PC-3 (cell line): ENCODE measurements around the gene MACROH2A1. TPM values are rescaled to one million over a fixed set of nuclear protein-coding genes. Genes with fewer than 3 reads are reported as not detected.

Source experiments
- ATAC-seq: fragments of 200-7000 bp; cut with Tn5 transposase; 2 replicates; pipeline ENCODE4 v1.9.1; 2020; ENCODE audit warnings: mild to moderate bottlenecking, moderate library complexity
- BruUV-seq: library from RNA; stranded (reverse); fragments of 400-500 nt; replicated peaks from 2 replicates; lab custom pipeline; 2021; lab: Mats Ljungman, UMichigan
- CTCF ChIA-PET: fragments of 300-600 bp; sonication (Branson Sonifier 250); formaldehyde crosslinking; loops from one replicate; lab custom pipeline; 2022; ENCODE audit warnings: antibody characterized with exemption; lab: Charles Lee
- POLR2A ChIA-PET: fragments of 300-600 bp; sonication (Branson Sonifier 250); formaldehyde crosslinking; loops from one replicate; lab custom pipeline; 2022; ENCODE audit warnings: antibody characterized with exemption; ENCODE audit not compliant: unreplicated experiment; lab: Charles Lee
- DNase-seq: peaks from one replicate; pipeline ENCODE4 v3.0.0-alpha.2; 2015
- H2AFZ ChIP-seq: fragments of 300-600 bp; sonication (generic); 2 replicates; pipeline ENCODE4 v1.6.0; 2016; ENCODE audit warnings: antibody characterized with exemption, low read length
- H3F3A ChIP-seq: fragments of 300-600 bp; sonication (generic); one replicate; pipeline ENCODE4 v1.6.0; 2017; ENCODE audit warnings: antibody characterized with exemption, low read length, control low read depth, mild to moderate bottlenecking; ENCODE audit not compliant: unreplicated experiment
- H3K27ac ChIP-seq: fragments of 300-600 bp; sonication (generic); 2 replicates; pipeline ENCODE4 v1.5.1; 2016; ENCODE audit warnings: mild to moderate bottlenecking, low read length
- H3K27me3 ChIP-seq: fragments of 300-600 bp; sonication (generic); 2 replicates; pipeline ENCODE4 v1.6.1; 2016; ENCODE audit warnings: low read length, mixed read lengths
- H3K36me3 ChIP-seq: fragments of 300-600 bp; sonication (generic); 2 replicates; pipeline ENCODE4 v1.6.1; 2016; ENCODE audit warnings: low read depth, mixed run types, low read length, mixed read lengths
- H3K4me1 ChIP-seq: fragments of 300-600 bp; sonication (generic); 2 replicates; pipeline ENCODE4 v1.5.1; 2016; ENCODE audit warnings: low read length; ENCODE audit not compliant: insufficient read depth
- H3K4me2 ChIP-seq: fragments of 300-600 bp; sonication (generic); 2 replicates; pipeline ENCODE4 v1.6.0; 2016; ENCODE audit warnings: low read length
- H3K4me3 ChIP-seq: fragments of 300-600 bp; sonication (generic); 2 replicates; pipeline ENCODE4 v1.5.1; 2016; ENCODE audit warnings: mild to moderate bottlenecking, low read length, mixed read lengths
- H3K79me2 ChIP-seq: fragments of 300-600 bp; sonication (generic); 2 replicates; pipeline ENCODE4 v1.6.1; 2017; ENCODE audit warnings: low read length, mixed read lengths
- H3K9ac ChIP-seq: fragments of 300-600 bp; sonication (generic); 2 replicates; pipeline ENCODE4 v1.6.0; 2016; ENCODE audit warnings: mild to moderate bottlenecking, low read length
- H3K9me2 ChIP-seq: fragments of 300-600 bp; sonication (generic); replicated peaks from 2 replicates; pipeline ENCODE4 v1.6.1; 2016; ENCODE audit warnings: mixed run types, low read length, mixed read lengths
- H3K9me3 ChIP-seq: fragments of 300-600 bp; sonication (generic); 2 replicates; pipeline ENCODE4 v1.6.1; 2016; ENCODE audit warnings: low read length, mixed read lengths
- H4K20me1 ChIP-seq: fragments of 300-600 bp; sonication (generic); 2 replicates; pipeline ENCODE4 v1.6.1; 2016; ENCODE audit warnings: low read length, mixed read lengths
- EZH2 ChIP-seq: fragments of 300-600 bp; sonication (generic); IDR thresholded peaks from one replicate; pipeline ENCODE4 v1.6.1; 2017; ENCODE audit warnings: antibody characterized with exemption, mild to moderate bottlenecking, low read length; ENCODE audit not compliant: unreplicated experiment
- EZH2phosphoT487 ChIP-seq: fragments of 300-600 bp; sonication (generic); IDR thresholded peaks from 2 replicates; pipeline ENCODE4 v1.6.1; 2018; ENCODE audit warnings: mild to moderate bottlenecking, antibody characterized with exemption, low read length, borderline replicate concordance
- intact Hi-C: fragments of 100-400 bp; cut with micrococcal nuclease; formaldehyde crosslinking; loops from 2 replicates; pipeline ENCODE4 v1.9.0; 2023
- total RNA-seq: library from RNA; depleted of rRNA; stranded (reverse); fragments of >200 nt; gene quantifications from 2 replicates; pipeline ENCODE4 v1.2.3, GENCODE V29; 2014
- TF ChIP-seq, protein P1 (sequence below): fragments of 300-600 bp; sonication (generic); conservative IDR thresholded peaks from 2 replicates; pipeline ENCODE4 v1.5.1; 2017; ENCODE audit warnings: antibody characterized with exemption, low read depth, mild to moderate bottlenecking, low read length

MACROH2A1 gene
- total RNA-seq, 1 experiment from 2014 or later = 388 TPM

- no peaks in the 10 kb centered on the region for H4K20me1 ChIP-seq
- H3K4me3 ChIP-seq = no peak overlapping the region
- POLR2A ChIA-PET = no interaction called here
- CTCF ChIA-PET = interaction anchor here (0.5 kb wide), 2 partner anchors 15 to 22 kb away, joined by 5 to 7 read pairs; no protein-coding TSS in a partner anchor
- no peak overlapping the region for H3K9ac ChIP-seq
- BruUV-seq = no TSS peak
- no peak overlapping the region for H3K27ac ChIP-seq
- no peak overlapping the region for H3K4me2 ChIP-seq
- no peaks in the 10 kb centered on the region for H3K36me3 ChIP-seq
- no peak overlapping the region for H2AFZ ChIP-seq
- H3K79me2 ChIP-seq = no peaks in the 10 kb centered on the region
- H3K9me2 ChIP-seq = no peaks in the 10 kb centered on the region
- DNase-seq (peak; percentile 70), ATAC-seq (peak; percentile 90)
- H3K4me1 ChIP-seq = no peaks in the 10 kb centered on the region
- no peaks in the 10 kb centered on the region; the same call in 1 of the 2 replicates for H3K27me3 ChIP-seq
- no peaks in the 10 kb centered on the region for H3K9me3 ChIP-seq
- intact Hi-C loops = loop anchor here (5.0 kb wide), 1 partner anchor 89 kb away; no protein-coding TSS in a partner anchor
- no peaks in the 10 kb centered on the region for H3F3A ChIP-seq
- TF ChIP-seq EZH2phosphoT487 = no peak
- TF ChIP-seq, protein P1, sequence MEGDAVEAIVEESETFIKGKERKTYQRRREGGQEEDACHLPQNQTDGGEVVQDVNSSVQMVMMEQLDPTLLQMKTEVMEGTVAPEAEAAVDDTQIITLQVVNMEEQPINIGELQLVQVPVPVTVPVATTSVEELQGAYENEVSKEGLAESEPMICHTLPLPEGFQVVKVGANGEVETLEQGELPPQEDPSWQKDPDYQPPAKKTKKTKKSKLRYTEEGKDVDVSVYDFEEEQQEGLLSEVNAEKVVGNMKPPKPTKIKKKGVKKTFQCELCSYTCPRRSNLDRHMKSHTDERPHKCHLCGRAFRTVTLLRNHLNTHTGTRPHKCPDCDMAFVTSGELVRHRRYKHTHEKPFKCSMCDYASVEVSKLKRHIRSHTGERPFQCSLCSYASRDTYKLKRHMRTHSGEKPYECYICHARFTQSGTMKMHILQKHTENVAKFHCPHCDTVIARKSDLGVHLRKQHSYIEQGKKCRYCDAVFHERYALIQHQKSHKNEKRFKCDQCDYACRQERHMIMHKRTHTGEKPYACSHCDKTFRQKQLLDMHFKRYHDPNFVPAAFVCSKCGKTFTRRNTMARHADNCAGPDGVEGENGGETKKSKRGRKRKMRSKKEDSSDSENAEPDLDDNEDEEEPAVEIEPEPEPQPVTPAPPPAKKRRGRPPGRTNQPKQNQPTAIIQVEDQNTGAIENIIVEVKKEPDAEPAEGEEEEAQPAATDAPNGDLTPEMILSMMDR = peak; percentile 74
Observed at GRCh38 chr5:135426102-135427082, 27.4 kb upstream of the MACROH2A1 start.

- intact Hi-C loops = loop anchor here (5.0 kb wide), 1 partner anchor 88 kb away; no protein-coding TSS in a partner anchor
Observed at GRCh38 chr5:135425641-135426040, 26.6 kb upstream of the MACROH2A1 start.

More at GRCh38 chr5:135425641-135426040, 26.6 kb upstream of the MACROH2A1 start:
- H3K9me2 ChIP-seq = no peaks in the 10 kb centered on the region
- ATAC-seq (no peak), DNase-seq (no peak)
- no peaks in the 10 kb centered on the region for H4K20me1 ChIP-seq
- ChIA-PET CTCF (interaction anchor here (0.5 kb wide), 2 partner anchors 16 to 21 kb away, joined by 5 to 7 read pairs; no protein-coding TSS in a partner anchor), POLR2A (interaction anchor here (0.7 kb wide), 1 partner anchor 1135 kb away, joined by 3 read pairs; no protein-coding TSS in a partner anchor)
- no peaks in the 10 kb centered on the region; the same call in 1 of the 2 replicates for H3K27me3 ChIP-seq
- H3K9ac ChIP-seq = no peak overlapping the region
- no peak overlapping the region for H3K4me3 ChIP-seq
- BruUV-seq = no TSS peak
- no peak overlapping the region for H2AFZ ChIP-seq
- no peak overlapping the region for H3K4me2 ChIP-seq
- no peak for TF ChIP-seq EZH2
- no peak for TF ChIP-seq EZH2phosphoT487
- TF ChIP-seq, protein P1 = no peak
- no peaks in the 10 kb centered on the region for H3K79me2 ChIP-seq
- H3F3A ChIP-seq = no peaks in the 10 kb centered on the region
- no peaks in the 10 kb centered on the region for H3K36me3 ChIP-seq
- H3K9me3 ChIP-seq = no peaks in the 10 kb centered on the region
- no peaks in the 10 kb centered on the region for H3K4me1 ChIP-seq
- H3K27ac ChIP-seq = no peak overlapping the region
